SK-N-DZ (cell line): ENCODE data around the gene HNRNPU. TPM values are rescaled to one million over a fixed set of nuclear protein-coding genes. Genes with fewer than 3 reads are reported as not detected.

ENCODE experiments used
- DNase-seq: peaks from one replicate; pipeline ENCODE4 v3.0.0-alpha.2; 2015; ENCODE audit warnings: low spot score
- polyA plus RNA-seq, 2 experiments: library from polyadenylated mRNA; depleted of rRNA; stranded (reverse); fragments of >200 nt; gene quantifications; 2 replicates each; pipeline ENCODE4 v1.2.3, GENCODE V29; 2014

HNRNPU gene
- 299 and 311 TPM in 2 replicates for polyA plus RNA-seq (2014; cell fraction: cytosol; rRNA removed)
- polyA plus RNA-seq (2014; cell fraction: nucleus; rRNA removed): 303 and 475 TPM in 2 replicates

GRCh38 chr1:244864253-244865027, at the start of gene HNRNPU:
TSS of gene HNRNPU (minus strand) at chr1:244864543. CDS start at chr1:244864307, 236 bp downstream.
- DNase-seq: peak; percentile 94

DNA sequence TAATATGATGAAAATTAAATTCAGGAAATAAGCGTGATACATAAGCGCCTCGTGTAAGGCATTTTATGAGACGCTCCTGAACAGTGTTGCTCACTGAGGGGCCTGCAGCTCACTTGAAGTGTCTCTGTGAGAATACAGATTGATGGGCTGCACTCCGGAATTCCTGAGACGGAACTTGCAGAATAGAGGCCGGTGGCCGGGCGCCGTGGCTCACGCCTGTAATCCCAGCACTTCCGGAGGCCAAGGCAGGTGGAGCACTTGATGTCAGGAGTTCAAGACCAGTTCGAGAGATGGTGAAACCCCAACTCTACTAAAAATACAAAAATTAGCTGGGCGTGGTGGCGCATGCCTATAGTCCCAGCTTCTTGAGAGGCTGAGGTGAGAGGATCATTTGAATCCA, 49.5 kb upstream of the HNRNPU start:
- no peak for DNase-seq

DNA sequence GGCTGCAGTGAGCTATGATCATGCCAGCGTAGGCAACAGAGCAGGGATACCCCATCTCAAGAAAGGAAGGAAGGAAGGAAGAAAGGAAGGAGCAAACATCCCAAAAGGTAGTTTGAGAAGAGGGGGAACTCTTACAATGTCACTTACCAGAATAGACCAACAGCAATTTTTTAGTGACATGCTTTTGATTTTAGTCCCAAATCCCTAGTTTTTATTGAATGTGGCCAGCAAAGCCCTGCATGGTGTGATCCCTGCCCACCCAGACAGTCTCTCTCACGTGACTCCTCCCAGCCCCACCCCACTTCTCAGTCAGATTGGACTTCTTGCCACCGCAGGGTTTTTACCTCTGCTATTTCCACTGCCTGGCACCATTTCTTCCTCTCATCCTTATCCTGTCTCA, 39.8 kb upstream of the HNRNPU start:
- no peak for DNase-seq

GRCh38 chr1:244901400-244902015, 37.2 kb upstream of the HNRNPU start:
- DNase-seq: no peak

DNA sequence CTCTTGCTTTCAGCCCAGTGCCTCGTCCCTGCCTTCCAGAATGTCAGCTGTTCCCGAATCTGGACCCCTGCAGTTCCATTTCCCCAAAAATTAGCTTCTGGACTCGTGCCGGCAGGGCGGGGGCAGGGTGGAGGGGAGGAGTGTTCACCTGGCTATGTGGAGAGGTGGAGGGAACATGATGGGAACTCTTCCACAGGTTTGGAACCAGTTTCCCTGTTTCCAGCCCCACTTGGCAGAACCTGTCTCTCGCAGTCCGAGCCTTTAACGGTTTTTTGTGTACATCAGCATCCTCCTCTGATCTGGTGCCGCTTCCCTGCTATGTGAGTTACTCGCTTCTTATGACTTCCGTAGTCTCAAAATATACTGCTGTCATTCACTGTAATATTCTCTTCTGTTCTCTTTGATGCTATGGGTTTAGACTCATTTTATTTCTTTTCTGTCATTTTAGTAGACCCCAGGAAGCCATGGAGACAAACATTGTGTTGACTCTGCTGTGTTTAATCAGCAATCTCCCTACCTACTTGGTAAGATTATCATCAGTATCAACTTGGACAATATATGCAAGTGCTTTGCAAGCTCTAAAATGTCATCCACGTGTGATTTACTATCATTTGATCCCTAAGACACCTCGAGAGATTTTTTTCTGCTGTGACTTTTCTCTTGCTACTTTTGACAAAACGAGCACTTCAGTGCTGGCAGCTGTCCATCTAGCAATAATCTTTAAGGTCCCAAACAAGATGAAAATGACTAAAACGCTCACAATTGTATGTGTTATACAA, 33.3 kb upstream of the HNRNPU start:
- no peak for DNase-seq

DNA sequence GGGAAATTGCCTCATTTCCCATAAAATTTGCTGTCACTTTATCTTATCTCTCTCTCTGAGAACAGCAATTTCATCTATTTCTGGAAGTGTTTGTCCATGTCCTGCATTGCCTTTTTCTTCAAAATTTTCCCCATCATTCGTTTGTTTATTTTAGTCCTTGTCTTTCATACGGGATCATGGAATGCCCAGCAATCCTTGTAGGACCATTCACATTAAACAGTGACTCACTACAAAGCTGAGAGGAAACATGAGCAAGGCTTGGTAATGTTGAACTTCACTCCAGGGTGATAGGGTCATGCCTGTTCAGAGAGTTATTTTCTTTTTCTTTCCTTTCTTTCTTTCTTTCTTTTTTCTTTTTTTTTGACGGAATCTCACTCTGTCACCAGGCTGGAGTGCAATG, 32.2 kb upstream of the HNRNPU start:
- DNase-seq: no peak

GRCh38 chr1:244893836-244894235, 29.5 kb upstream of the HNRNPU start:
- DNase-seq: no peak

- no peak for DNase-seq
These were observed 22.9 kb upstream of the HNRNPU start for GRCh38 chr1:244887281-244887680.

DNA sequence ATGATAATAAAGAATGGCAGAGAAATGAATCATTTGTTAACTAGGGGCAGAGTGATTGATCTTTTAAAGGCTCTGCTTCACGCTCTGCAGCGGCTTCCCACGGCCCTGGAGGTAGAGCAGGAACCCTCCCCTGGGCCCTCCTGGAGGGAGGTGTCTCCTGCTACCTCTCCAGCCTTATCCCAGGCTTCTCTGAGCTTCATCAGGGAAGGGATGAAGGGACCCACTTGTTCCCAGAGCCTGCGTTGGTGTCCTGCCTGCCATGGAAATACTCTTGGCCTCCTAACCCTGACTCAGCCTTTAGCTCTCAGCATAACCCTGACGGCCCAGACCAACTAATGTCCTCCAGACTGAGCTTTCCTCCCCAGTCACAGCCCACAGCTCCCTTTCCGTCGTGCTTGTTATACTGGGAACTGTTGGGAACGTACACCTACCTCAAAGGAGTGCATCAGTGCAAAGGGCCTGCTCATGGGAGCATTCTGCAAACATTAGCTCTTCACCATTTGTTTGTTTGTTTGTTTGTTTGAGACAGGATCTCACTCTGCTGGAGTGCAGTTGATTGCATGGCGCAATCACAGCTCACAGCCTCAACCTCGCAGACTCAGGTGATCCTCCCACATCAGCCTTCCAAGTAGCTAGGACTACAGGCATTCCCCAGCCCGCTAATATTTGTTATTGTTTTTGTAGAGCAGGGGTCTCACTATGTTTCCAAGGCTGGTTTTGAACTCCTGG, 17.4 kb upstream of the HNRNPU start:
- DNase-seq: no peak

GRCh38 chr1:244878681-244879080, 14.3 kb upstream of the HNRNPU start:
- DNase-seq: no peak

DNA sequence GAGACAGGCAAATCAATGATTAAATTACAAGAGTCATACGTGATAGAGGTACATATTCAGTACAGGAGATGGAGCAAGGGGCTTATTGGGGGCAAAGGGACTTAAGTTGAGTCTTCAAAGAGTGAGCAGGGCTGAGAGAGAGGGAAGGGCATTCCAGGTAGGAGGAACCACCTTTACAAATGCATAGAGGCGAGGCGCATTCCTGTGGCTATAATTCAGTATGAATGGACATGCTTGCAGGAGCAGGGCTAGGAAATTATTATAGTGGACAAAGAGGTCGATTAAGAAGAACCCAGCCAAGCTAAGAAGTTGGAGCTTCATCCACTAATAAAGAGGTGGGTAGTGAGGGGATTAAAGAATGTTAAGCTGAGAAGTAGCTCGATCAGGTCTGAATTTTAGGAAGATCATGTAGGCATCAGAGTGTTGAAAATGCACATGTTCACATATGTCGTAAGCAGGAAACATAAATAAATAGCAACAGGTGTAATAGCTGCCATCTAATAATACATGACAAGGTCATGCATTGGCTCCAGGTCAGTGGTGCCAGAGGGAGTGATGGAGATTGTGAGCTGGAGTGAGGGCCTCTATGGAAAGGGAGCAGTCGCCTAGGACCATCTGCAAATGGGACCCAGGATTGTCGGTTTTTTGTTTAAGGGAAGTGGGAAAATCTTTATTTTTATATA, 12.0 kb upstream of the HNRNPU start:
- no peak for DNase-seq

- DNase-seq: no peak
These were observed 10.7 kb upstream of the HNRNPU start for GRCh38 chr1:244874974-244875579.

- no peak for DNase-seq
These were observed 5.6 kb upstream of the HNRNPU start for GRCh38 chr1:244869950-244870349.

GRCh38 chr1:244869364-244869827, 5.1 kb upstream of the HNRNPU start:
- DNase-seq: no peak

- no peak for DNase-seq
These were observed 4.4 kb upstream of the HNRNPU start for GRCh38 chr1:244868484-244869363.

GRCh38 chr1:244866355-244866754, 2.0 kb upstream of the HNRNPU start:
- no peak for DNase-seq

DNA sequence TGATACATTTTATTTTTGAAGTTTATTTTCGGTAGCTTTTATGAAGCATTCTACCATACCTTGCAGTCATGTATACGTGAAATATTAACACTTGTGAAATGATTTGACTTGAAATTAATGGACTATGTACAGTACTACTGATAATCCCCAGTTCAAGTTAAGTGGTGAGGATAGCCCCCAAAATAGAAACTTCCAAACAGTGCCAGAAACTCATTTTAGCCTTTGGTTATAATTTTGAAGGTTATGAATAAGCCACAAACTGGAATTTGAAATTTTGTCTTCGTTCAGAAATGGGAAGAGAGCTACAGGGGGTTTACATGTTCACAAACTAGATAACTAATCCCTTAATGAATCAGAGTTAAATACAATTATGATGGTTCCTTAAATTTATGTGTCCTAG, 1.5 kb upstream of the HNRNPU start:
- DNase-seq: no peak

DNA sequence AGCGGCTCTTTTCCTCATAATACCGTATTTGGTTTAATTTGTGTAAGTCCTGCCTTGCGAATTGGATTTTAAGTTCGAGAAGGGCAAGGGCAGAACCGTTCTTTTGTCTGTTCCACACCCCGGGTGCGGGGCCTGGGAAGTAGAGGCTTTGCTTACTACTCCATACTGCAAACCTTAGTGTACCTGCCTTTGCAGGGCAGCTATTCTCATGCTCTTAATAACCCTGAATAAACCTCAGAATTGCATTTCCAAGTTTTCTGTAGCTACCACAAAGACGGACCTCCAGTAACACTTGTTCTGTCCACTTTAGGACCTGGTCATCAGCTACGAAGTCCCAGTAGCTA, 657 bp upstream of the HNRNPU start:
- DNase-seq: no peak

GRCh38 chr1:244863491-244864252, 671 bp downstream of the HNRNPU start:
- no peak for DNase-seq
